Spleen (tissue), 7 donors: ENCODE data around the gene PTOV1.
A peak's percentile ranks its signal among the peaks of the same experiment; 100 is the strongest.

Source experiments
- CTCF ChIP-seq, 11 experiments: fragments of 200-600 bp in 7 of 11; fragments of 450-650 bp in 4 of 11; sonication (generic) in 4 of 11; IDR thresholded peaks in 8 of 11; conservative IDR thresholded peaks in 3 of 11; 1 replicate in 7 of 11; 2 replicates in 4 of 11; pipeline versions ENCODE4 v1.4.0 to v1.8.0; 2016 to 2021; ENCODE audit warnings: antibody characterized with exemption in 11 of 11, inconsistent platforms in 4 of 11, mild to moderate bottlenecking in 1 of 11
- POLR2AphosphoS5 ChIP-seq, 3 donors: sonication (generic); formaldehyde crosslinking; IDR thresholded peaks; one replicate each; pipeline ENCODE4 v1.5.1; 2017; ENCODE audit warnings: antibody characterized with exemption in 3 of 3
- donor health status: DM: no; HTN: no; CAD: no; lungs with moderate emphysema.
- donor health status: DM: no; HTN: no; CAD: no.
- donor health status: DM: no; HTN: no; CAD: no.

- TF ChIP-seq CTCF (IDR thresholded peaks at IDR 0.05 in 8 of 11, conservative IDR thresholded peaks at IDR 0.05 in 3 of 11) = no peak
- peak in 2 of 3 donors; percentile 22 to 39 for TF ChIP-seq POLR2AphosphoS5 (IDR thresholded peaks at IDR 0.05)
These were observed 46.1 kb downstream of the PTOV1 start, which contains the start of gene IL4I1 for GRCh38 chr19:49896863-49897621.
